ENCODE results near the gene TPM1.

The TPM1 gene

GRCh38 chr15:63004211-63004610 lies 38.3 kb upstream of the TPM1 start:
- DNase-seq (ENCODE audit: low spot score) (no peak), ATAC-seq (ENCODE audit: low read depth) (no peak)
- Histone ChIP-seq H3K27ac (ENCODE audit: poor library complexity, severe bottlenecking) (no peak overlapping the region), H3K27me3 (ENCODE audit: insufficient read depth, poor library complexity, severe bottlenecking) (no peaks in the 10 kb centered on the region), H3K4me1 (ENCODE audit: insufficient read depth, poor library complexity, severe bottlenecking) (peaks cover 25% of the 10 kb centered on the region), H3K36me3 (ENCODE audit: low read depth) (no peaks in the 10 kb centered on the region), H3K4me3 (ENCODE audit: severe bottlenecking) (no peak overlapping the region), H3K9me3 (ENCODE audit: severe bottlenecking) (no peaks in the 10 kb centered on the region)
- TF ChIP-seq CTCF (IDR thresholded peaks at IDR 0.05; ENCODE audit: poor library complexity, severe bottlenecking): peak; percentile 32

- TF ChIP-seq CTCF (IDR thresholded peaks at IDR 0.05; ENCODE audit: poor library complexity, severe bottlenecking): no peak
- Histone ChIP-seq H3K4me1 (ENCODE audit: insufficient read depth, poor library complexity, severe bottlenecking) (peaks cover 25% of the 10 kb centered on the region), H3K36me3 (ENCODE audit: low read depth) (no peaks in the 10 kb centered on the region), H3K4me3 (ENCODE audit: severe bottlenecking) (no peak overlapping the region), H3K9me3 (ENCODE audit: severe bottlenecking) (no peaks in the 10 kb centered on the region), H3K27me3 (ENCODE audit: insufficient read depth, poor library complexity, severe bottlenecking) (no peaks in the 10 kb centered on the region), H3K27ac (ENCODE audit: poor library complexity, severe bottlenecking) (peak overlapping the region; percentile 9)
- DNase-seq (ENCODE audit: low spot score) (no peak), ATAC-seq (ENCODE audit: low read depth) (peak; percentile 73)
These were observed 36.3 kb upstream of the TPM1 start for GRCh38 chr15:63006032-63006878.

- Histone ChIP-seq H3K27ac (ENCODE audit: poor library complexity, severe bottlenecking) (no peak overlapping the region), H3K4me3 (ENCODE audit: severe bottlenecking) (no peak overlapping the region), H3K36me3 (ENCODE audit: low read depth) (no peaks in the 10 kb centered on the region), H3K4me1 (ENCODE audit: insufficient read depth, poor library complexity, severe bottlenecking) (peaks cover 27% of the 10 kb centered on the region), H3K9me3 (ENCODE audit: severe bottlenecking) (no peaks in the 10 kb centered on the region), H3K27me3 (ENCODE audit: insufficient read depth, poor library complexity, severe bottlenecking) (no peaks in the 10 kb centered on the region)
- DNase-seq (ENCODE audit: low spot score) (no peak), ATAC-seq (ENCODE audit: low read depth) (no peak)
- TF ChIP-seq CTCF (IDR thresholded peaks at IDR 0.05; ENCODE audit: poor library complexity, severe bottlenecking): no peak
These were observed 34.1 kb upstream of the TPM1 start for GRCh38 chr15:63008333-63009049.

GRCh38 chr15:63010386-63010785 lies 32.2 kb upstream of the TPM1 start:
- Histone ChIP-seq H3K36me3 (ENCODE audit: low read depth) (no peaks in the 10 kb centered on the region), H3K4me3 (ENCODE audit: severe bottlenecking) (no peak overlapping the region), H3K27ac (ENCODE audit: poor library complexity, severe bottlenecking) (no peak overlapping the region), H3K9me3 (ENCODE audit: severe bottlenecking) (no peaks in the 10 kb centered on the region), H3K4me1 (ENCODE audit: insufficient read depth, poor library complexity, severe bottlenecking) (peaks cover 28% of the 10 kb centered on the region), H3K27me3 (ENCODE audit: insufficient read depth, poor library complexity, severe bottlenecking) (no peaks in the 10 kb centered on the region)
- DNase-seq (ENCODE audit: low spot score): no peak
- ATAC-seq (ENCODE audit: low read depth): no peak
- no peak for TF ChIP-seq CTCF (IDR thresholded peaks at IDR 0.05; ENCODE audit: poor library complexity, severe bottlenecking)

Measured in RWPE2 (cell line).